Activated CD4-positive, alpha-beta T cell treated with anti-CD3 and anti-CD28 coated beads, Interleukin-2, amount 50 U/mL, for 1 hour (primary cell): Measurements from ENCODE around the gene TAS2R42.

Source experiments
- DNase-seq: peaks from one replicate; pipeline ENCODE4 v3.0.0-alpha.2; 2020

TAS2R42 gene

GRCh38 chr12:11186837-11187236 is at the start of gene TAS2R42:
Gene TAS2R42 (minus strand): TSS chr12:11186937. CDS start chr12:11186937, 0 bp downstream.
- no peak for DNase-seq

DNA sequence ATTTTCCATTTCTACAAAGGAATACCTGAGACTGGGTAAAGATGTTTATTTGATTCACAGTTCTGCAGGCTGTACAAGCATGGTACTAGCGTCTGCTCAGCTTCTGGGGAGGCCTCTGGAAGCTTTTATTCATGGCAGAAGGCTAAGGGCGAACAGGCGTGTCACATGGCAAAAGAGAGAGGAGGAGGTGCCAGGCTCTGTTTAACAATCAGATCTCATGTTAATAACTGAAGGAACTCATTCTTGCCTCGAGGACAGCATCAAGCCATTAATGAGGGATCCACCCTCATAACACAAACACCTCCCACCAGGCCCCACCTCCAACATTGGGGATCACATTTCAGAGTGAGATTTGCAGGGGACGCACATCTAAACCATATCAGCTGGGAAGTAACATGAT is 46.8 kb upstream of the TAS2R42 start:
- no peak for DNase-seq

GRCh38 chr12:11228296-11228879 is 41.7 kb upstream of the TAS2R42 start:
- peak; percentile 1 for DNase-seq

- DNase-seq = no peak
Observed at GRCh38 chr12:11227373-11227772, 40.6 kb upstream of the TAS2R42 start.

- DNase-seq = no peak
Observed at GRCh38 chr12:11209113-11209512, 22.4 kb upstream of the TAS2R42 start.

- DNase-seq = no peak
Observed at GRCh38 chr12:11204173-11204572, 17.4 kb upstream of the TAS2R42 start.

DNA sequence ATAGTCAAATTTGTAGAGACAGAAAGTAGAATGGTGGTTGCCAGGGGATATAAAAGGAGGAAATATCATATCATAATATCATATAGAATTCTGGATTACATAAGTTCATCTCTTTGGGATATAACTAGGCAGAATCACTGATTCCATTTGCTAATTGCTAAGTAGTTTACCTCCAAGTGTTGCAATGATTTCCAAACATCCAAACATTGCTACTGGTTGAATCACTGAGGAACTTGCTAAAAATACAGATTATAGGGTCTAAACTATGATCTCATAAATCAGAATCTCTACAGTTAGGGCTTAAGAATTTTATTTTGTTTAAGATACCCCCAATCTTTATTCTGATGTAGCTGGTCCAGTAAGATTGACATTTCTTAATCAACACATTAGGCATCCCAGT is 16.1 kb upstream of the TAS2R42 start:
- no peak for DNase-seq

DNA sequence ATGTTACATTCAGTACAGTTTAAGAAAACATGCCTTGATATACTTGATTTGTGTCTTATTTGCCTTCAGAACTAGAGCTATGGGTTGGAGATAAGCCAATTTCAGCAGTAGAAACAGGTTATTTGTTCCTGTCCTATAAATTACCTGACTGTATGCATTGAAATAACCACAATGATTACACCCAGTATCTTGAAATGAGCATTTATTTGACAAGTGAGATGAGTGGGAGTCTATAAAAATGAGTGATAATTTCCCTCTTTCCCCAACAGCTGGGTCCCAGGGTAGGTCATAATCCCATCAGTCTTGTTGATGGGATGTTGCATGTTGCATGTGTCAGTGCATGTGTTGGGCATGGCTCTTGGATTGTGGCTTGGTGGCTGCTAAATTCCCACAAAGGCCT is 3.7 kb downstream of the TAS2R42 start:
- no peak for DNase-seq

GRCh38 chr12:11182529-11182928 is 4.2 kb downstream of the TAS2R42 start:
- no peak for DNase-seq

GRCh38 chr12:11178250-11178649 is 8.5 kb downstream of the TAS2R42 start:
- no peak for DNase-seq

- DNase-seq = no peak
Observed at GRCh38 chr12:11174022-11174421, 12.7 kb downstream of the TAS2R42 start.

DNA sequence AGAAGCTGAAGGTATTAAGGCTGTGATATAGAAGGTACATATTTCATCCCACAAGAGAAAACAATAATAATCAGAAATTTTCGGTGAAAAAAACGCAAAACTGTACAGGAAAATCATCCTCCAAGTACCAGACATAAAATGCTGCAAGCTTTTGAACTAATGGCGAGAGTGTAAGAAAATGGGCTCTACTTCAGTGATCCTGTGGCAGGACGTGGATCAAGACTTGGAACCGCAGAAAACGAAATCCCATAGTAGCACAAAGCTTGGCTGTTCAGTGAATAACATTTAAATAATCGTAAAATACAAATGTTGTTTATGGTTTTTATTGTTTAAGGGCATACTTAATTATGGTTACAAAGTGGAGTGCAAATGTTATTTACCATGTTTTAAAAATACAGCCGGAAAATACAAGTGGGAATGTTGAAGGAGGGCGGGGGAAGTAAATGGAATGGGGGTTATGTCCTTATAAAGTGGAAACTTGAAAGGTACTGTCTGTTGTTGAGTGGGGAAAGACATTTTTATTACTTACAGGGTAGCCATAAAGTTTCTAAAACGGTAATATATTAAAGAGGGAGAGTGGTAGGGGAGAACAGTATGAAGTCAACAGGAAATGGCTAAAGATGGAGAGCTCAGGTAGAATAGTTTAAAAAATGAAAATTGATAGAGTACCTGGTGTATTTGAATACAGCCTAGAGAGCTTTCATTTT is 14.6 kb downstream of the TAS2R42 start:
- no peak for DNase-seq

- peak; percentile 87 for DNase-seq
Observed at GRCh38 chr12:11171145-11171968, 15.4 kb downstream of the TAS2R42 start, which contains the start of gene SMIM10L1. Gene SMIM10L1 (plus strand): TSS chr12:11171194. CDS start chr12:11171357, 163 bp downstream.

DNA sequence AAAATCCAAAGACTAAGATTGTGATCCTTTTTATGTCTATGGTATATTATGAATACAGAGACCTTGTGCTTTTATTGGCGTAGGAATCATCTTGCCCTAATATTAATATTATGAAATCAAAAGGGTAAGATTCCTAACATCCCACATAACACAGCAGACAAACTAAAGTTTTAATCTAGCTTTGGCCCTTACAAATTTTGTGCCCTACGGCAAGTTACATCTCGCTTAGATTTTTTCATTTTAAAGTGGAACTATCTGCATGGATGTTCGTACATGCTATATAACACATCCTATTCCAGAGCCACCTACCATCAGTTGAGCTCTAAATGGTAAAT is 16.0 kb downstream of the TAS2R42 start:
- no peak for DNase-seq

DNA sequence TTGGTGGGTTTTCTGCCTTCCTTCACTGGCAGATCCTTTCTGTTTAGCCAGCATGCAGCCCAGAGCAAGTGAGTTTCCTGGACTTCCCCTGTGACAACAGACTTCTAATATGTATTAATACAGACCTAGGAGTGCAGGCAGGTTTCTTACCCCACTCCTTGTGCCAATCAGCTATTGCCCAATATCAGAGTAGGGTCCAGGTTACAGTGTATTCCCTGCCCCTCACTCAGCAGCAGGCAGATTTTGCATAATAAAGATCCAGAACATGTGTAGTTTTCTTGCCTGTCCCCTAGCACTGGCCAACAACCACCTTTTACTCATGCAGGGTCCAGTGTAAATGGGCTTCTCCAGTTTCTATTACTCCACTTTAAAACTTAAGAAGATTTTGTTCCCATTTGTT is 20.4 kb downstream of the TAS2R42 start:
- DNase-seq = no peak

- no peak for DNase-seq
Observed at GRCh38 chr12:11164384-11164783, 22.4 kb downstream of the TAS2R42 start.

DNA sequence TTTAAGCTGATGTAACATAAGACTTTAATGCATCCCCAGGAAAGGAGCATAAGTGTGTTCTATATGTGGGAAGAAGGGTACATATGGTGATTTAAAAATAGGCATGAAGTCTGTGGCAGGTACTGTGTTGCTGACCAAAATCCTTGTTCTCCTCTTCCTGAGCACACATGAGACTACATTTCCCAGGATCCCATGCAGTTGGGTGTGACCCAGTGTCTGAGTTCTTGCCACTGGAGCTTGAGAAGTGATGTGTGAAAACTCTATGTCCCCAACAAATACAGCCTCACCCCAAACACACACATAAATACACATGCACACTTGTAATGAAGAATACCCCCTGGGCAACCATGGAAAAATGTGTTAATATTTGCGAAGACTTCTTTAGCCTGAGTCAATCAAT is 24.2 kb downstream of the TAS2R42 start:
- no peak for DNase-seq

GRCh38 chr12:11158885-11159444 is 27.8 kb downstream of the TAS2R42 start:
- DNase-seq = no peak

DNA sequence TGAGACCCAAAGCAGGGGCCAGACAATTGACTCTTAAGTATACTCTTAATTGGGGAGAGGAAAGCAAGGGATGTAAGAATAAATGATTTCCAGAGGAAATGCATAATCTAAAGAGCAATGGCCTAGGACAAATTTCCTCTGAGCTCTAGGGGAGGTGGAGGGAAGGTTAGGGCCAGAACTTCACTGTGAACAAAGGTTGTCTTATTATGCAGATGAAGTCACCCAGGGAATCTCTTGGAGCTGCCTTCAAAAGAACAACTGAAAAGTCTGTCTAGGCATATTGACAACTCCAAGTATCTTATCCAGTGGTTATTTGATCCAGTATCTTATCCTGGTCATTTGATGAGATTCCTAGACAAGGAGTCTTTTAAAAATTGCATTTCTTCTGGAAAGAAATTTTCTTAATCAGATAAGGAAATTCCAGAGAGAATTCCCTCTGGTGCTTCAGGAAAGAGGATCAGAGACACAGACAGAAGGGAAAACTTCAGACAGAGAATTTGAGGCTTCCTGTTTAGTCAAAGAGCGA is 32.3 kb downstream of the TAS2R42 start:
- DNase-seq = no peak

GRCh38 chr12:11152725-11153124 is 34.0 kb downstream of the TAS2R42 start:
- DNase-seq = no peak

DNA sequence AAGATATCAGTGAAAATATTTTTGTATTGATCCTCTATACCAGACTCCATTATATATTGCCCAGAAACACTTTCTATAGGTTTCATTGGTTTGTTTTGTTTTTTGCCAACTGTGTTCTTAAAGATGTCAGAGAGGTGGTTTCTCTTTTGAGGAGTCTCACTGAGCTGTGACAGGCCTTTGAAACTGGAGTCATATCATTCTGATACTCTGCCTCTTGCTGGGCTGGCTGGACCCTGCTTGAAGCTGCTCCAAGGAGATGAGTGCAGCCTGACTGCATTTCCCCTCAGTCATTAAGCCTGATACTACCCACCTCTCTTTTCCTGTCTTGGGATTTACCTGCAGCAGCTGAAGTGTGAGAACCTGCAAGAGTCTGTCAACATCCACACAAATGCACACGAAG is 35.9 kb downstream of the TAS2R42 start:
- no peak for DNase-seq

- no peak for DNase-seq
Observed at GRCh38 chr12:11147420-11147819, 39.3 kb downstream of the TAS2R42 start.

GRCh38 chr12:11144297-11144696 is 42.4 kb downstream of the TAS2R42 start:
- DNase-seq = no peak
